Ovary (tissue), 3 donors: Measurements from ENCODE around the gene SPIN3.

Experiments used
- CTCF ChIP-seq, 3 donors: fragments of 450-650 bp in 2 of 3; fragments of 200-600 bp in 1 of 3; IDR thresholded peaks; one replicate each; pipeline versions ENCODE4 v1.5.1 to v1.8.0; 2016 to 2022; ENCODE audit warnings: antibody characterized with exemption in 3 of 3, mild to moderate bottlenecking in 1 of 3
- EP300 ChIP-seq: sonication (generic); formaldehyde crosslinking; IDR thresholded peaks from one replicate; pipeline ENCODE4 v1.6.1; 2017; ENCODE audit warnings: antibody characterized with exemption
- POLR2A ChIP-seq: fragments of 450-650 bp; IDR thresholded peaks from one replicate; pipeline ENCODE4 v1.6.1; 2017; ENCODE audit warnings: antibody characterized with exemption, mild to moderate bottlenecking, moderate library complexity
- donor health status: DM: no; HTN: no; CAD: no.

- TF ChIP-seq CTCF (IDR thresholded peaks at IDR 0.05) (no peak), EP300 (no peak), POLR2A (no peak)
Measured at GRCh38 chrX:56974408-56974807, 20.9 kb downstream of the SPIN3 start.
